Measurements from ENCODE around the gene SUN2. TPM values are rescaled to one million over a fixed set of nuclear protein-coding genes. Genes with fewer than 3 reads are reported as not detected.

Gene SUN2
- total and polyA plus RNA-seq, 10 of the 15 experiments (the other 5 are each of a cell fraction or from before 2014, with no cell fraction given) = 0.18 to 107 (median 35.9) TPM

DNA sequence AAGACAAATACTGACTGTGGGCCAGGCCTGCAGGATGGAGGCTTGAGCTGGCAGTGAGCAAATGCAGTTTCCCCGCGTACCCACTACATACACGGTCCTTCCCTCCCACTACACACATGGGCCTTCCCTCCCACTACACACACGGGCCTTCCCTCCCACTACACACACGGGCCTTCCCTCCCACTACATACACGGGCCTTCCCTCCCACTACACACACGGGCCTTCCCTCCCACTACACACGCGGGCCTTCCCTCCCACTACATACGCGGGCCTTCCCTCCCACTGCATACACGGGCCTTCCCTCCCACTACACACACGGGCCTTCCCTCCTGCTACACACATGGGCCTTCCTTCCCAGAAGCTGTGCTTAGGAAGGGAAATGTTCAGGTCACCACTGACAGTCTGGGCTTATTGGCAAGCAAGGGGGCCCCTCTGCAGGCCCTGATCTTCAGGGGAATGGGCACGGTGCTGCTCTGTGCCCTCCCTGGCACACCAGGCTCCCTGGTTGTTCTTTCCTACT is 27.4 kb upstream of the SUN2 start:
- no peak for ATAC-seq
- H3K27me3 ChIP-seq (replicated peaks in 1 of 2; ENCODE audit: control insufficient read depth in 2 of 2, insufficient read depth in 2 of 2, low read length in 1 of 2) = no peaks in the 10 kb centered on the region

DNA sequence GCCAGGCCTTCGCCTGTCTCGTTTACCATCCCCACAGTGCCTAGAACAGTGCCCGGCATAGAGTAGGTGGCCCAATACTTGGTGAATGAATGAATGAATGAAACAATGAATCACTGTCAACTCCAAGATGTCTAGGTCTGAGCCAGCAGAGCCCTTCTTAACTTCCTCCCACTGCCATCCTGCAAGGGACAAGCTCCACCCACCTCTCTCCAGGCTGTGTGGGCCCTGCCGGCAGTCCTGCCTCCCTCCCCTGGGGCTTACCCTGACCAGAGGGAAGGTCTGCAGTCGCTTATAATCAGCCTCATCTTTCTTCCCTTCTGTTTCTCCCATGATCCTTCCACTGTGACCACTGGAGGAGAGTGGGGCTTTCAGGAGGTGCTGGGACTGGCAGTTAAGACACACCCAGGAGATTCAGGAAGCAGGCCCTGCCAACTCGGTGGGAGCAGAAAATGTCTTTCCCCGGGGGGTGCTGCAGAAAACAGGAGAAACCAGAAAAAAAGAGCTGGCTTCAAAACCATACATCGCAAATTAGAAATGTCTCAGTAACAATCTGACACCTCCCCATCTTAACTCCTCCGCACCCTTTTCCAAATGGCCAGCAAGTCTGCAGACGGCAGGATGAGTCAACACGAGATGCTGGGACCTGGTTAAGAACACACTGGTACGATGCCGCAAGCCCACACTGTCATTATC is 26.8 kb upstream of the SUN2 start:
- Histone ChIP-seq H3K4me1 (ENCODE audit: control insufficient read depth, insufficient read depth, low read length) (no peaks in the 10 kb centered on the region), H3K36me3 (ENCODE audit: control insufficient read depth in 2 of 2, insufficient read depth in 2 of 2, low read length in 1 of 2) (no peaks in the 10 kb centered on the region), H4K20me1 (ENCODE audit: control insufficient read depth, insufficient read depth) (no peaks in the 10 kb centered on the region), H3K79me2 (ENCODE audit: control insufficient read depth, insufficient read depth, low read length) (no peaks in the 10 kb centered on the region), H3K9ac (ENCODE audit: control insufficient read depth, insufficient read depth, low read length) (no peak overlapping the region; the same call in 1 of the 2 replicates), H3K4me3 (no peak overlapping the region), H3K27me3 (replicated peaks in 1 of 2; ENCODE audit: control insufficient read depth in 2 of 2, insufficient read depth in 2 of 2, low read length in 1 of 2) (no peaks in the 10 kb centered on the region), H2AFZ (ENCODE audit: control insufficient read depth, low read depth, low read length) (no peak overlapping the region), H3K9me3 (replicated peaks; ENCODE audit: control insufficient read depth, insufficient read depth, low read length) (no peaks in the 10 kb centered on the region), H3K27ac (ENCODE audit: control insufficient read depth, insufficient read depth) (no peak overlapping the region), H3K4me2 (ENCODE audit: control insufficient read depth, insufficient read depth) (no peak overlapping the region)
- ChIA-PET CTCF (no interaction called here), SMC1A (ENCODE audit: uncharacterized antibody, unreplicated experiment) (no interaction called here), POLR2A (no interaction called here), RAD21 (ENCODE audit: unreplicated experiment) (no interaction called here)
- FAIRE-seq = no peak
- no peak for DNase-seq (ENCODE audit: low read depth, low spot score)
- no peak for ATAC-seq
- intact Hi-C loops (cut with micrococcal nuclease; ENCODE audit: unreplicated experiment) (no loop called here), in situ Hi-C loops (cut with MboI) (no loop called here)
- TF ChIP-seq EGR1 (IDR thresholded peaks at IDR 0.05; ENCODE audit: borderline replicate concordance in 1 of 2, low read depth in 2 of 2, low read length in 2 of 2) = no peak
- no TSS peak for BruUV-seq (replicated peaks)
- 54% methylated on average over 13 of the region's 13 CpGs for WGBS (ENCODE audit: insufficient coverage, insufficient replicate concordance, low lambda C conversion rate, missing lambda C conversion rate)

More for the DNA sequence above, 27.4 kb upstream of the SUN2 start:
- Histone ChIP-seq H3K9ac (ENCODE audit: control insufficient read depth, insufficient read depth, low read length) (no peak overlapping the region), H3K36me3 (ENCODE audit: control insufficient read depth in 2 of 2, insufficient read depth in 2 of 2, low read length in 1 of 2) (no peaks in the 10 kb centered on the region), H3K27ac (ENCODE audit: control insufficient read depth, insufficient read depth) (no peak overlapping the region), H4K20me1 (ENCODE audit: control insufficient read depth, insufficient read depth) (no peaks in the 10 kb centered on the region), H3K4me1 (ENCODE audit: control insufficient read depth, insufficient read depth, low read length) (no peaks in the 10 kb centered on the region), H2AFZ (ENCODE audit: control insufficient read depth, low read depth, low read length) (no peak overlapping the region), H3K4me3 (no peak overlapping the region), H3K9me3 (replicated peaks; ENCODE audit: control insufficient read depth, insufficient read depth, low read length) (no peaks in the 10 kb centered on the region), H3K4me2 (ENCODE audit: control insufficient read depth, insufficient read depth) (no peak overlapping the region), H3K79me2 (ENCODE audit: control insufficient read depth, insufficient read depth, low read length) (no peaks in the 10 kb centered on the region)
- in situ Hi-C loops (cut with MboI) (no loop called here), intact Hi-C loops (cut with micrococcal nuclease; ENCODE audit: unreplicated experiment) (no loop called here)
- ChIA-PET SMC1A (ENCODE audit: uncharacterized antibody, unreplicated experiment) (no interaction called here), CTCF (no interaction called here), POLR2A (no interaction called here), RAD21 (ENCODE audit: unreplicated experiment) (no interaction called here)
- WGBS (ENCODE audit: insufficient coverage, insufficient replicate concordance, low lambda C conversion rate, missing lambda C conversion rate) = 58% methylated on average over 11 of the region's 14 CpGs
- no TSS peak for BruUV-seq (replicated peaks)
- DNase-seq (ENCODE audit: low read depth, low spot score) (no peak), FAIRE-seq (no peak)
- TF ChIP-seq, protein P1, sequence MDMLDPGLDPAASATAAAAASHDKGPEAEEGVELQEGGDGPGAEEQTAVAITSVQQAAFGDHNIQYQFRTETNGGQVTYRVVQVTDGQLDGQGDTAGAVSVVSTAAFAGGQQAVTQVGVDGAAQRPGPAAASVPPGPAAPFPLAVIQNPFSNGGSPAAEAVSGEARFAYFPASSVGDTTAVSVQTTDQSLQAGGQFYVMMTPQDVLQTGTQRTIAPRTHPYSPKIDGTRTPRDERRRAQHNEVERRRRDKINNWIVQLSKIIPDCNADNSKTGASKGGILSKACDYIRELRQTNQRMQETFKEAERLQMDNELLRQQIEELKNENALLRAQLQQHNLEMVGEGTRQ (IDR thresholded peaks at IDR 0.05; ENCODE audit: borderline replicate concordance, low read depth, low read length) = no peak
- no peak for TF ChIP-seq LARP7 (IDR thresholded peaks at IDR 0.05)
- no peak for TF ChIP-seq YY1 (IDR thresholded peaks at IDR 0.05; ENCODE audit: low read depth, low read length)
- no peak for TF ChIP-seq PAX8 (IDR thresholded peaks at IDR 0.05)
- TF ChIP-seq NBN (IDR thresholded peaks at IDR 0.05) = no peak

Measured in GM12878 (cell line).